HG03108 (cell line): ENCODE data around the gene RASGEF1B.
A peak's percentile ranks its signal among the peaks of the same experiment; 100 is the strongest.
"Not testable (repeated sequence)": the region's sequence is repeated elsewhere in the genome, so short reads cannot be mapped to it uniquely, and the experiment has no call there.

Experiments
- ATAC-seq: cut with Tn5 transposase; IDR thresholded peaks from one replicate; pipeline ENCODE4 v1.9.1; 2021; ENCODE audit warnings: moderate library complexity; ENCODE audit not compliant: unreplicated experiment

RASGEF1B gene

GRCh38 chr4:81498551-81499099, 26.9 kb upstream of the RASGEF1B start:
- ATAC-seq = no peak

- no peak for ATAC-seq
Measured at GRCh38 chr4:81498046-81498445, 26.3 kb upstream of the RASGEF1B start.

GRCh38 chr4:81495345-81495744, 23.6 kb upstream of the RASGEF1B start:
- ATAC-seq = no peak

- ATAC-seq = peak; percentile 63
Measured at GRCh38 chr4:81494031-81494431, 22.3 kb upstream of the RASGEF1B start.

GRCh38 chr4:81492606-81493230, 21.0 kb upstream of the RASGEF1B start:
- no peak for ATAC-seq

- ATAC-seq = no peak
Measured at GRCh38 chr4:81491943-81492342, 20.2 kb upstream of the RASGEF1B start.

- ATAC-seq = no peak
Measured at GRCh38 chr4:81490403-81491160, 18.9 kb upstream of the RASGEF1B start.

GRCh38 chr4:81486502-81486901, 14.8 kb upstream of the RASGEF1B start:
- ATAC-seq = no peak

- ATAC-seq = no peak
Measured at GRCh38 chr4:81485310-81485980, 13.7 kb upstream of the RASGEF1B start.

GRCh38 chr4:81482326-81482725, 10.6 kb upstream of the RASGEF1B start:
- no peak for ATAC-seq

- no peak for ATAC-seq
Measured at GRCh38 chr4:81481151-81481550, 9.4 kb upstream of the RASGEF1B start.

- not testable (repeated sequence) for ATAC-seq
Measured at GRCh38 chr4:81479573-81479972, 7.9 kb upstream of the RASGEF1B start.

- not testable (repeated sequence) for ATAC-seq
Measured at GRCh38 chr4:81473331-81474265, 1.9 kb upstream of the RASGEF1B start.

GRCh38 chr4:81472281-81473182, 825 bp upstream of the RASGEF1B start:
- ATAC-seq = peak; percentile 55

GRCh38 chr4:81471298-81471587, 464 bp downstream of the RASGEF1B start:
- ATAC-seq = no peak

GRCh38 chr4:81470456-81471297, 1.0 kb downstream of the RASGEF1B start:
- ATAC-seq = no peak

- no peak for ATAC-seq
Measured at GRCh38 chr4:81469781-81470455, 1.8 kb downstream of the RASGEF1B start.

GRCh38 chr4:81468678-81469077, 3.0 kb downstream of the RASGEF1B start:
- ATAC-seq = no peak

- ATAC-seq = no peak
Measured at GRCh38 chr4:81467672-81467964, 4.1 kb downstream of the RASGEF1B start.
